ENCODE measurements around the gene PKD2L1.

GRCh38 chr10:100239851-100240250 lies 90.2 kb downstream of the PKD2L1 start:
- TF ChIP-seq NBN (IDR thresholded peaks at IDR 0.05; ENCODE audit: low read depth): no peak
- TF ChIP-seq SREBF1 (IDR thresholded peaks at IDR 0.05; ENCODE audit: borderline replicate concordance, low read depth, low read length): no peak
- no peak for TF ChIP-seq CHD2 (IDR thresholded peaks at IDR 0.05; ENCODE audit: low read depth, low read length)
- no peak for TF ChIP-seq ILF3 (IDR thresholded peaks at IDR 0.05; ENCODE audit: borderline replicate concordance)
